Sigmoid colon (tissue), 4 donors: ENCODE measurements around the gene PRKCQ.

ENCODE experiments used
- EP300 ChIP-seq, 4 donors: sonication (generic); formaldehyde crosslinking; IDR thresholded peaks; one replicate each; pipeline ENCODE4 v1.6.1; 2017; ENCODE audit warnings: antibody characterized with exemption in 4 of 4
- POLR2A ChIP-seq, 2 donors: fragments of 450-650 bp; IDR thresholded peaks; one replicate each; pipeline ENCODE4 v1.6.1; 2016; ENCODE audit warnings: antibody characterized with exemption in 2 of 2, mild to moderate bottlenecking in 2 of 2, moderate library complexity in 2 of 2
- POLR2AphosphoS5 ChIP-seq, 4 donors: sonication (generic); formaldehyde crosslinking; IDR thresholded peaks; one replicate each; pipeline ENCODE4 v1.6.1; 2017; ENCODE audit warnings: antibody characterized with exemption in 4 of 4
- TF ChIP-seq, protein P1 (sequence below), 4 experiments: fragments of 450-650 bp in 3 of 4; fragments of 200-600 bp in 1 of 4; IDR thresholded peaks; one replicate each; pipeline ENCODE4 v1.5.1; 2016 to 2019; ENCODE audit warnings: antibody characterized with exemption in 4 of 4, mild to moderate bottlenecking in 3 of 4, moderate library complexity in 2 of 4

DNA sequence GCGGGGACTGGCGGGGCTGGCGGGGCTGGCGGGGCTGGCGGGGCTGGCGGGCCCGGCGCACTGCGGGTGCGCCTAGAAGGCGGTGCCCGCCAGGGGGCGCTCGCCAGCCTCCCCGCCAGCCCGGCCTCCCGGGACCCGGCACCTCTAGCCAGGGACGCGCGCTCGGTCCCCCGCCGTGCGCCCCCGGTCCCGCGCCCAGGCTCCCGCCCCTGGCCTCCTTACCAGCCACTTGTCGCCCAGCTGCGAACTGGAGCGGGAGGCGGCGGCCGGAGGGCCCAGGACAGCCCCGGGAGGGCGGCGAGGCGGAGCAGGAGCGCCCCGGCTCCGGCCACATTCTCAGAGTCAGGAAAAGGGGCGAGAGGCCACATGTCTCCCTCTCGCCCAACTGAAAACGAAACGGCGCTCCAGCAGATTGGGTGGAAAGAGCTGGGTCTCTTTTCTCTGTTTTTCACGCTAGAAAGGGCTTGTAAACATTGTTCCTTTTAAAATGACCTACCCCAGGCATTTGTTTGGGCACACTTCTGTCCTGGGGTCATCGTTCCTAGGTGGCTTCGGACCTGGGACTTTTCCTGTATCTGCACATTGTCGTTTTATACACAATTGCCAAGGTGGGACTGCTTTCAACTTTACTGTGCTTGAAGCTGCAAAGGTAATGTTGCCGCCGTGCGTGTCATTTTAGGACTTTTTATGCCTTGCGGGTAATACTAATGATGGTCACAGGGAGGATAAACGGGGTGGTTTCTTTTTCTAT is 378 bp upstream of the PRKCQ start:
- TF ChIP-seq, protein P1, sequence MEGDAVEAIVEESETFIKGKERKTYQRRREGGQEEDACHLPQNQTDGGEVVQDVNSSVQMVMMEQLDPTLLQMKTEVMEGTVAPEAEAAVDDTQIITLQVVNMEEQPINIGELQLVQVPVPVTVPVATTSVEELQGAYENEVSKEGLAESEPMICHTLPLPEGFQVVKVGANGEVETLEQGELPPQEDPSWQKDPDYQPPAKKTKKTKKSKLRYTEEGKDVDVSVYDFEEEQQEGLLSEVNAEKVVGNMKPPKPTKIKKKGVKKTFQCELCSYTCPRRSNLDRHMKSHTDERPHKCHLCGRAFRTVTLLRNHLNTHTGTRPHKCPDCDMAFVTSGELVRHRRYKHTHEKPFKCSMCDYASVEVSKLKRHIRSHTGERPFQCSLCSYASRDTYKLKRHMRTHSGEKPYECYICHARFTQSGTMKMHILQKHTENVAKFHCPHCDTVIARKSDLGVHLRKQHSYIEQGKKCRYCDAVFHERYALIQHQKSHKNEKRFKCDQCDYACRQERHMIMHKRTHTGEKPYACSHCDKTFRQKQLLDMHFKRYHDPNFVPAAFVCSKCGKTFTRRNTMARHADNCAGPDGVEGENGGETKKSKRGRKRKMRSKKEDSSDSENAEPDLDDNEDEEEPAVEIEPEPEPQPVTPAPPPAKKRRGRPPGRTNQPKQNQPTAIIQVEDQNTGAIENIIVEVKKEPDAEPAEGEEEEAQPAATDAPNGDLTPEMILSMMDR (IDR thresholded peaks at IDR 0.05), result peak in 1 of 4 experiments; percentile 43
- TF ChIP-seq EP300 (IDR thresholded peaks at IDR 0.05) (no peak), POLR2A (IDR thresholded peaks at IDR 0.05) (no peak), POLR2AphosphoS5 (IDR thresholded peaks at IDR 0.05) (no peak)
